GM23338 (cell line): Measurements from ENCODE around the gene CHCT1. TPM values are rescaled to one million over a fixed set of nuclear protein-coding genes. Genes with fewer than 3 reads are reported as not detected.

Experiments
- ATAC-seq: fragments of 200-7000 bp; cut with Tn5 transposase; 3 replicates; pipeline ENCODE4 v1.9.1; 2020
- DNase-seq: peaks from one replicate; pipeline ENCODE4 v3.0.0-alpha.2; 2015; ENCODE audit warnings: low spot score
- H2AFZ ChIP-seq: fragments of 200-600 bp; sonication (generic); 2 replicates; pipeline ENCODE4 v1.8.0; 2016; ENCODE audit warnings: antibody characterized with exemption, mild to moderate bottlenecking, moderate library complexity
- H3F3A ChIP-seq: fragments of 200-600 bp; sonication (generic); replicated peaks from 2 replicates; pipeline ENCODE4 v1.8.0; 2017; ENCODE audit warnings: antibody characterized with exemption, mixed run types, low read depth
- H3K27ac ChIP-seq: fragments of 200-600 bp; sonication (generic); 2 replicates; pipeline ENCODE4 v1.6.1; 2016; ENCODE audit warnings: low read depth
- H3K27me3 ChIP-seq: fragments of 200-600 bp; sonication (generic); 2 replicates; pipeline ENCODE4 v1.8.0; 2016; ENCODE audit warnings: mild to moderate bottlenecking, mixed run types, moderate library complexity; ENCODE audit not compliant: insufficient read depth
- H3K36me3 ChIP-seq: fragments of 200-600 bp; sonication (generic); 2 replicates; pipeline ENCODE4 v1.8.0; 2016; ENCODE audit warnings: mild to moderate bottlenecking; ENCODE audit not compliant: insufficient read depth
- H3K4me1 ChIP-seq: fragments of 200-600 bp; sonication (generic); 2 replicates; pipeline ENCODE4 v1.8.0; 2016; ENCODE audit warnings: mild to moderate bottlenecking, moderate library complexity; ENCODE audit not compliant: insufficient read depth
- H3K4me2 ChIP-seq: fragments of 200-600 bp; sonication (generic); 2 replicates; pipeline ENCODE4 v1.7.1; 2017; ENCODE audit warnings: mixed run types
- H3K4me3 ChIP-seq: fragments of 200-600 bp; sonication (generic); 2 replicates; pipeline ENCODE4 v1.6.1; 2016; ENCODE audit warnings: mixed run types
- H3K79me2 ChIP-seq: fragments of 200-600 bp; sonication (generic); replicated peaks from 2 replicates; pipeline ENCODE4 v1.8.0; 2017; ENCODE audit warnings: mild to moderate bottlenecking; ENCODE audit not compliant: insufficient read depth
- H3K9me2 ChIP-seq: fragments of 200-600 bp; sonication (generic); 2 replicates; pipeline ENCODE4 v1.8.0; 2017; ENCODE audit not compliant: insufficient read depth
- H4K20me1 ChIP-seq: fragments of 200-600 bp; sonication (generic); replicated peaks from 2 replicates; pipeline ENCODE4 v1.8.0; 2017; ENCODE audit warnings: mild to moderate bottlenecking; ENCODE audit not compliant: insufficient read depth
- H3K27ac Mint-ChIP-seq: 2 replicates; pipeline ENCODE4 v1.8.0; 2020; ENCODE audit warnings: inconsistent platforms, mild to moderate bottlenecking, moderate library complexity, mixed read lengths
- H3K27me3 Mint-ChIP-seq: 3 replicates; pipeline ENCODE4 v1.8.0; 2022; ENCODE audit warnings: low read depth, mild to moderate bottlenecking, moderate library complexity, mixed read lengths, inconsistent platforms; ENCODE audit not compliant: insufficient read depth, poor library complexity
- H3K36me3 Mint-ChIP-seq: 3 replicates; pipeline ENCODE4 v1.8.0; 2021; ENCODE audit warnings: low read depth, mild to moderate bottlenecking, inconsistent platforms, moderate library complexity, mixed read lengths
- H3K4me1 Mint-ChIP-seq: 3 replicates; pipeline ENCODE4 v1.8.0; 2020; ENCODE audit warnings: mild to moderate bottlenecking, inconsistent platforms, mixed read lengths
- H3K4me3 Mint-ChIP-seq: 3 replicates; pipeline ENCODE4 v1.8.0; 2021; ENCODE audit warnings: moderate library complexity, mild to moderate bottlenecking, inconsistent platforms, mixed read lengths
- H3K9me3 Mint-ChIP-seq: 3 replicates; pipeline ENCODE4 v1.8.0; 2020; ENCODE audit warnings: moderate library complexity, mild to moderate bottlenecking, inconsistent platforms, mixed read lengths
- CREB1 ChIP-seq: fragments of 250-450 bp; sonication (Bioruptor Pico); IDR thresholded peaks from 2 replicates; pipeline ENCODE4 v1.5.0; 2020; ENCODE audit warnings: low read depth, mild to moderate bottlenecking, moderate library complexity
- CTCF ChIP-seq, 2 experiments: fragments of 200-600 bp in 1 of 2; sonication (generic) in 1 of 2; conservative IDR thresholded peaks; 2 replicates each; pipeline versions ENCODE4 v1.5.1 to v1.6.1; 2016 to 2017; ENCODE audit warnings: antibody characterized with exemption in 2 of 2, low read depth in 2 of 2, mild to moderate bottlenecking in 2 of 2, moderate library complexity in 1 of 2
- EZH2 ChIP-seq: fragments of 200-600 bp; sonication (generic); IDR thresholded peaks from one replicate; pipeline ENCODE4 v1.8.0; 2017; ENCODE audit warnings: antibody characterized with exemption, mild to moderate bottlenecking, low read depth; ENCODE audit not compliant: unreplicated experiment
- EZH2phosphoT487 ChIP-seq: fragments of 200-600 bp; sonication (generic); IDR thresholded peaks from one replicate; pipeline ENCODE4 v1.8.1; 2018; ENCODE audit warnings: antibody characterized with exemption; ENCODE audit not compliant: unreplicated experiment
- JUNB ChIP-seq: IDR thresholded peaks from one replicate; pipeline ENCODE4 v1.6.1; 2016; ENCODE audit warnings: antibody characterized with exemption; ENCODE audit not compliant: unreplicated experiment
- NANOG ChIP-seq: IDR thresholded peaks from 2 replicates; pipeline ENCODE4 v1.6.1; 2016; ENCODE audit warnings: antibody characterized with exemption, borderline replicate concordance
- POLR2AphosphoS5 ChIP-seq: IDR thresholded peaks from 2 replicates; pipeline ENCODE4 v1.6.1; 2016; ENCODE audit warnings: antibody characterized with exemption, low read depth
- STAT1 ChIP-seq: IDR thresholded peaks from one replicate; pipeline ENCODE4 v1.6.1; 2016; ENCODE audit warnings: antibody characterized with exemption; ENCODE audit not compliant: unreplicated experiment
- ZNF114 ChIP-seq: fragments of 250-450 bp; sonication (Bioruptor Pico); IDR thresholded peaks from 2 replicates; pipeline ENCODE4 v1.5.0; 2020; ENCODE audit warnings: mild to moderate bottlenecking, moderate library complexity
- ZNF331 ChIP-seq: fragments of 250-450 bp; sonication (Bioruptor Pico); IDR thresholded peaks from 2 replicates; pipeline ENCODE4 v1.5.0; 2020; ENCODE audit warnings: low read depth, mild to moderate bottlenecking, moderate library complexity
- polyA plus RNA-seq: library from polyadenylated mRNA; unstranded; fragments of >200 nt; fragmentation: Nextera tagmentation; extraction: Ambion mirVana; gene quantifications from 2 replicates; pipeline ENCODE4 v1.2.1, GENCODE V29; 2016
- total RNA-seq: library from RNA; depleted of rRNA; stranded (reverse); fragments of >200 nt; shearing (Covaris generic); gene quantifications from 2 replicates; pipeline ENCODE4 v1.2.3, GENCODE V29; 2014
- TF ChIP-seq, protein P1 (sequence below): fragments of 250-450 bp; sonication (Bioruptor Pico); IDR thresholded peaks from 2 replicates; pipeline ENCODE4 v1.5.0; 2020; ENCODE audit warnings: mild to moderate bottlenecking, moderate library complexity
- TF ChIP-seq, protein P2 (sequence below): IDR thresholded peaks from 2 replicates; pipeline ENCODE4 v1.6.1; 2016; ENCODE audit warnings: antibody characterized with exemption

The CHCT1 gene
- total and polyA plus RNA-seq, 2 experiments from 2014 or later = 0.61 TPM; not detected in 1

DNA sequence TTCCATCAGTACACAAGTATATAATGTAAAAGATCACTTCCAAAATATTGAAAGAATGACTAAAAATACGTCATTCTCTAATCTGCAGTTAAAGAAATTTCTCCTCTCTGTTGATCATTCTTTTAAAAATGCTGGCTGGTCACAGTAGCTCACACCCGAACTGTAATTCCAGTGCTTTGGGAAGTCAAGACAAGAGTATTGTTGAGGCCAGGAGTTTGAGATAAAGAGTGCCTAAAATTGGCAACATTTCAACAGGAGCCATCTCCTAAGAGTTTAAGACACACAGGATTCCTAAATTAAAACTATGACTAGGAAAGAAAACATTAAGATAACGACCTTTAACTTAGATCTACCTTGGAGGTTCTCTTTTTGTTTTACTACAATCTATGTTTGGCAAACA is 25.9 kb upstream of the CHCT1 start:
- H3K4me3 Mint-ChIP-seq = no peak overlapping the region
- Histone ChIP-seq H3K36me3 (no peaks in the 10 kb centered on the region), H3K4me2 (no peak overlapping the region), H4K20me1 (no peaks in the 10 kb centered on the region), H3K27ac (no peak overlapping the region), H3K79me2 (peaks cover 2% of the 10 kb centered on the region), H3K4me3 (no peak overlapping the region), H2AFZ (no peak overlapping the region), H3F3A (0 out of 2 replicates have a peak, but pooled peaks cover 4% of the 10 kb centered on the region), H3K4me1 (peaks cover 4% of the 10 kb centered on the region; the same call in 1 of the 2 replicates), H3K27me3 (no peaks in the 10 kb centered on the region), H3K9me2 (no peaks in the 10 kb centered on the region)
- peaks cover 3% of the 10 kb centered on the region for H3K27me3 Mint-ChIP-seq
- no peaks in the 10 kb centered on the region for H3K36me3 Mint-ChIP-seq
- ATAC-seq = no peak
- H3K4me1 Mint-ChIP-seq = peaks cover 14% of the 10 kb centered on the region; the same call in 2 of the 3 replicates
- no peak overlapping the region for H3K27ac Mint-ChIP-seq
- no peak for DNase-seq
- no peak for TF ChIP-seq JUNB
- TF ChIP-seq EZH2phosphoT487 = no peak
- H3K9me3 Mint-ChIP-seq = no peaks in the 10 kb centered on the region

- Mint-ChIP-seq H3K9me3 (no peaks in the 10 kb centered on the region), H3K27ac (no peak overlapping the region), H3K4me3 (no peak overlapping the region), H3K27me3 (no peaks in the 10 kb centered on the region), H3K36me3 (no peaks in the 10 kb centered on the region), H3K4me1 (peaks cover 7% of the 10 kb centered on the region; the same call in 2 of the 3 replicates)
- H3K4me3 ChIP-seq = no peak overlapping the region
- no peak overlapping the region for H3K4me2 ChIP-seq
- 0 out of 2 replicates have a peak overlapping the region, but pooled peaks have one; percentile 55 for H3K27ac ChIP-seq
- ATAC-seq (no peak), DNase-seq (no peak)
- no peaks in the 10 kb centered on the region for H3K27me3 ChIP-seq
- H2AFZ ChIP-seq = peak overlapping the region; percentile 63; the same call in 1 of the 2 replicates
- H4K20me1 ChIP-seq = no peaks in the 10 kb centered on the region
- no peaks in the 10 kb centered on the region for H3K36me3 ChIP-seq
- H3K79me2 ChIP-seq = no peaks in the 10 kb centered on the region
- no peaks in the 10 kb centered on the region for H3K9me2 ChIP-seq
- H3K4me1 ChIP-seq = 0 out of 2 replicates have a peak, but pooled peaks cover under 1% of the 10 kb centered on the region
- no peaks in the 10 kb centered on the region for H3F3A ChIP-seq
- no peak for TF ChIP-seq ZNF331 (CRISPR knock-in tag)
- TF ChIP-seq, protein P1, sequence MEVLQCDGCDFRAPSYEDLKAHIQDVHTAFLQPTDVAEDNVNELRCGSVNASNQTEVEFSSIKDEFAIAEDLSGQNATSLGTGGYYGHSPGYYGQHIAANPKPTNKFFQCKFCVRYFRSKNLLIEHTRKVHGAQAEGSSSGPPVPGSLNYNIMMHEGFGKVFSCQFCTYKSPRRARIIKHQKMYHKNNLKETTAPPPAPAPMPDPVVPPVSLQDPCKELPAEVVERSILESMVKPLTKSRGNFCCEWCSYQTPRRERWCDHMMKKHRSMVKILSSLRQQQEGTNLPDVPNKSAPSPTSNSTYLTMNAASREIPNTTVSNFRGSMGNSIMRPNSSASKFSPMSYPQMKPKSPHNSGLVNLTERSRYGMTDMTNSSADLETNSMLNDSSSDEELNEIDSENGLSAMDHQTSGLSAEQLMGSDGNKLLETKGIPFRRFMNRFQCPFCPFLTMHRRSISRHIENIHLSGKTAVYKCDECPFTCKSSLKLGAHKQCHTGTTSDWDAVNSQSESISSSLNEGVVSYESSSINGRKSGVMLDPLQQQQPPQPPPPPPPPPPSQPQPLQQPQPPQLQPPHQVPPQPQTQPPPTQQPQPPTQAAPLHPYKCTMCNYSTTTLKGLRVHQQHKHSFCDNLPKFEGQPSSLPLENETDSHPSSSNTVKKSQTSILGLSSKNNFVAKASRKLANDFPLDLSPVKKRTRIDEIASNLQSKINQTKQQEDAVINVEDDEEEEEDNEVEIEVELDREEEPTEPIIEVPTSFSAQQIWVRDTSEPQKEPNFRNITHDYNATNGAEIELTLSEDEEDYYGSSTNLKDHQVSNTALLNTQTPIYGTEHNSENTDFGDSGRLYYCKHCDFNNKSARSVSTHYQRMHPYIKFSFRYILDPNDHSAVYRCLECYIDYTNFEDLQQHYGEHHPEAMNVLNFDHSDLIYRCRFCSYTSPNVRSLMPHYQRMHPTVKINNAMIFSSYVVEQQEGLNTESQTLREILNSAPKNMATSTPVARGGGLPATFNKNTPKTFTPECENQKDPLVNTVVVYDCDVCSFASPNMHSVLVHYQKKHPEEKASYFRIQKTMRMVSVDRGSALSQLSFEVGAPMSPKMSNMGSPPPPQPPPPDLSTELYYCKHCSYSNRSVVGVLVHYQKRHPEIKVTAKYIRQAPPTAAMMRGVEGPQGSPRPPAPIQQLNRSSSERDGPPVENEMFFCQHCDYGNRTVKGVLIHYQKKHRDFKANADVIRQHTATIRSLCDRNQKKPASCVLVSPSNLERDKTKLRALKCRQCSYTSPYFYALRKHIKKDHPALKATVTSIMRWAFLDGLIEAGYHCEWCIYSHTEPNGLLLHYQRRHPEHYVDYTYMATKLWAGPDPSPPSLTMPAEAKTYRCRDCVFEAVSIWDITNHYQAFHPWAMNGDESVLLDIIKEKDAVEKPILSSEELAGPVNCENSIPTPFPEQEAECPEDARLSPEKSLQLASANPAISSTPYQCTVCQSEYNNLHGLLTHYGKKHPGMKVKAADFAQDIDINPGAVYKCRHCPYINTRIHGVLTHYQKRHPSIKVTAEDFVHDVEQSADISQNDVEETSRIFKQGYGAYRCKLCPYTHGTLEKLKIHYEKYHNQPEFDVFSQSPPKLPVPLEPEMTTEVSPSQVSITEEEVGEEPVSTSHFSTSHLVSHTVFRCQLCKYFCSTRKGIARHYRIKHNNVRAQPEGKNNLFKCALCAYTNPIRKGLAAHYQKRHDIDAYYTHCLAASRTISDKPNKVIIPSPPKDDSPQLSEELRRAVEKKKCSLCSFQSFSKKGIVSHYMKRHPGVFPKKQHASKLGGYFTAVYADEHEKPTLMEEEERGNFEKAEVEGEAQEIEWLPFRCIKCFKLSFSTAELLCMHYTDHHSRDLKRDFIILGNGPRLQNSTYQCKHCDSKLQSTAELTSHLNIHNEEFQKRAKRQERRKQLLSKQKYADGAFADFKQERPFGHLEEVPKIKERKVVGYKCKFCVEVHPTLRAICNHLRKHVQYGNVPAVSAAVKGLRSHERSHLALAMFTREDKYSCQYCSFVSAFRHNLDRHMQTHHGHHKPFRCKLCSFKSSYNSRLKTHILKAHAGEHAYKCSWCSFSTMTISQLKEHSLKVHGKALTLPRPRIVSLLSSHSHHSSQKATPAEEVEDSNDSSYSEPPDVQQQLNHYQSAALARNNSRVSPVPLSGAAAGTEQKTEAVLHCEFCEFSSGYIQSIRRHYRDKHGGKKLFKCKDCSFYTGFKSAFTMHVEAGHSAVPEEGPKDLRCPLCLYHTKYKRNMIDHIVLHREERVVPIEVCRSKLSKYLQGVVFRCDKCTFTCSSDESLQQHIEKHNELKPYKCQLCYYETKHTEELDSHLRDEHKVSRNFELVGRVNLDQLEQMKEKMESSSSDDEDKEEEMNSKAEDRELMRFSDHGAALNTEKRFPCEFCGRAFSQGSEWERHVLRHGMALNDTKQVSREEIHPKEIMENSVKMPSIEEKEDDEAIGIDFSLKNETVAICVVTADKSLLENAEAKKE = no peak
- TF ChIP-seq EZH2phosphoT487 = no peak
- TF ChIP-seq EZH2 = no peak
- TF ChIP-seq NANOG = no peak
- no peak for TF ChIP-seq ZNF114
- no peak for TF ChIP-seq CREB1 (CRISPR knock-in tag)
- no peak for TF ChIP-seq POLR2AphosphoS5
- no peak for TF ChIP-seq STAT1
- no peak for TF ChIP-seq JUNB
- TF ChIP-seq, protein P2, sequence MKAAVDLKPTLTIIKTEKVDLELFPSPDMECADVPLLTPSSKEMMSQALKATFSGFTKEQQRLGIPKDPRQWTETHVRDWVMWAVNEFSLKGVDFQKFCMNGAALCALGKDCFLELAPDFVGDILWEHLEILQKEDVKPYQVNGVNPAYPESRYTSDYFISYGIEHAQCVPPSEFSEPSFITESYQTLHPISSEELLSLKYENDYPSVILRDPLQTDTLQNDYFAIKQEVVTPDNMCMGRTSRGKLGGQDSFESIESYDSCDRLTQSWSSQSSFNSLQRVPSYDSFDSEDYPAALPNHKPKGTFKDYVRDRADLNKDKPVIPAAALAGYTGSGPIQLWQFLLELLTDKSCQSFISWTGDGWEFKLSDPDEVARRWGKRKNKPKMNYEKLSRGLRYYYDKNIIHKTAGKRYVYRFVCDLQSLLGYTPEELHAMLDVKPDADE = no peak
- no peak for TF ChIP-seq CTCF (conservative IDR thresholded peaks at IDR 0.05; ENCODE audit: low read depth in 2 of 2)
These were observed 23.9 kb upstream of the CHCT1 start for GRCh38 chr17:60398227-60398959.
